ENCODE measurements around the gene COPG2. TPM values are rescaled to one million over a fixed set of nuclear protein-coding genes. Genes with fewer than 3 reads are reported as not detected.

COPG2 gene
- total and polyA plus RNA-seq, 2 donors (not counting 1 experiment from before 2014, with no cell fraction given): 6.1 to 13.4 TPM

DNA sequence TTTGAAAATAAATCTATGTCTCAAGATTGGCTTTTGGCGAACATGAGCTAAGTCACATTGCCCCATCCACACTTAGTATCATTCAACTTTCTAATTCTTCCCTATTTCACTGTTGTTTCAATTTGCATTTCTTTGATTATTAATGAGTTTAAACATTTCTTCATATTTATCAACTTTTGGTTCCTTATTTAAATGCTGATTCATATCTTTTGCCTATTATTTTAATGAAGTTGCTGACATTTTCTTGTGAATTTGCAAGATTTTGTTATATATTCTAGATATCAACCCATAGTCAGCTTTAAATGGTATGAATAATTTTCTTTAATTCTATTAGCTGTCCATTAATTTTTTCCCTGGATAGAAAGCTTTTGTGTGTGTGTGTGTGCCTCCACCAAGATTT lies 32.2 kb upstream of the COPG2 start:
- no peak overlapping the region for H3K9ac ChIP-seq (ENCODE audit: low read length)
- H3K36me3 ChIP-seq (replicated peaks in 1 of 2; ENCODE audit: control extremely low read depth in 1 of 2, control insufficient read depth in 1 of 2, extremely low read depth in 1 of 2, insufficient read depth in 2 of 2, low read length in 1 of 2): no peaks in the 10 kb centered on the region
- TF ChIP-seq CTCF (IDR thresholded peaks at IDR 0.05) (no peak), EZH2 (IDR thresholded peaks at IDR 0.05; ENCODE audit: borderline replicate concordance, insufficient read depth, low read depth, low read length, poor library complexity, severe bottlenecking) (no peak)
- WGBS (ENCODE audit: insufficient coverage): no CpG with 5 or more reads among the region's 1 CpG
- H3K4me3 Mint-ChIP-seq: no peak overlapping the region
- no peaks in the 10 kb centered on the region for H4K20me1 ChIP-seq (ENCODE audit: control insufficient read depth, insufficient read depth, low read length, poor library complexity, severe bottlenecking)
- no peaks in the 10 kb centered on the region for H3K27me3 ChIP-seq (replicated peaks in 1 of 4; ENCODE audit: control extremely low read depth in 1 of 4, control insufficient read depth in 3 of 4, insufficient read depth in 4 of 4, low read length in 3 of 4)
- intact Hi-C loops (cut with micrococcal nuclease): no loop called here
- POLR2A ChIA-PET: no interaction called here
- peaks cover 10% of the 10 kb centered on the region for H3K27me3 Mint-ChIP-seq
- H3K79me2 ChIP-seq (ENCODE audit: control insufficient read depth, insufficient read depth, low read length): no peaks in the 10 kb centered on the region
- H3K9me3 Mint-ChIP-seq (ENCODE audit: insufficient read depth): no peaks in the 10 kb centered on the region
- ATAC-seq (ENCODE audit: low read depth) (no peak), DNase-seq (no peak)
- H3K4me3 ChIP-seq (ENCODE audit: control extremely low read depth in 1 of 5, extremely low read depth in 1 of 5, insufficient read depth in 1 of 5, low read depth in 2 of 5, low read length in 4 of 5): no peak overlapping the region
- no peak overlapping the region for H3K27ac ChIP-seq (ENCODE audit: low read length in 2 of 2)
- H3K27ac Mint-ChIP-seq: no peak overlapping the region
- H3K4me1 Mint-ChIP-seq: no peaks in the 10 kb centered on the region
- CTCF ChIA-PET: no interaction called here
- H3K4me2 ChIP-seq (replicated peaks; ENCODE audit: low read depth, low read length, poor library complexity, severe bottlenecking): no peak overlapping the region
- H3K9me3 ChIP-seq (ENCODE audit: control extremely low read depth in 1 of 3, control insufficient read depth in 2 of 3, insufficient read depth in 1 of 3, low read length in 2 of 3): no peaks in the 10 kb centered on the region
- no peaks in the 10 kb centered on the region for H3K4me1 ChIP-seq (ENCODE audit: control insufficient read depth in 2 of 2, insufficient read depth in 2 of 2, low read length in 2 of 2)
- no peak overlapping the region for H2AFZ ChIP-seq (ENCODE audit: insufficient read depth, low read depth, low read length, poor library complexity, severe bottlenecking)

DNA sequence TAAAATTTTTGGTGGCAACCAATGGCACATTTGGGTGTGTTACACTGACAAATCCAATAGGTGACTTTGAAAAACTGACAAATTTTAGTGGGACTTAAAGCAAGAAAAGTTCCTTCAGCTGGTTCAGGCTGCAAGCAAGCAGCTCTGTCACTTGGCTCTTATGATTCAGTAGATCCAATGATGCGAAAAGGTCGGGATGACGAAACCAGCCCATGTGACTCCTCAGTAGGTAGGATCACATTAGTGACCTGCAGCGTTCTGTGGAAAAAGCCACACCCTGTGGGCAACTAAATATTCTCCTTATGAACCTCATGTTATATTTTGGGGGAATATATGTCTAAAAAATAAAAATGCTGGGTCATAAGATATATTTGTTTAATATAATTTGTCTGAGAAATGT lies 31.1 kb upstream of the COPG2 start:
- Histone ChIP-seq H3K9ac (ENCODE audit: low read length) (no peak overlapping the region), H3K79me2 (ENCODE audit: control insufficient read depth, insufficient read depth, low read length) (no peaks in the 10 kb centered on the region), H3K36me3 (replicated peaks in 1 of 2; ENCODE audit: control extremely low read depth in 1 of 2, control insufficient read depth in 1 of 2, extremely low read depth in 1 of 2, insufficient read depth in 2 of 2, low read length in 1 of 2) (no peaks in the 10 kb centered on the region), H3K4me3 (ENCODE audit: control extremely low read depth in 1 of 5, extremely low read depth in 1 of 5, insufficient read depth in 1 of 5, low read depth in 2 of 5, low read length in 4 of 5) (no peak overlapping the region), H3K4me1 (ENCODE audit: control insufficient read depth in 2 of 2, insufficient read depth in 2 of 2, low read length in 2 of 2) (no peaks in the 10 kb centered on the region), H3K9me3 (ENCODE audit: control extremely low read depth in 1 of 3, control insufficient read depth in 2 of 3, insufficient read depth in 1 of 3, low read length in 2 of 3) (no peaks in the 10 kb centered on the region), H4K20me1 (ENCODE audit: control insufficient read depth, insufficient read depth, low read length, poor library complexity, severe bottlenecking) (no peaks in the 10 kb centered on the region), H3K27me3 (replicated peaks in 1 of 4; ENCODE audit: control extremely low read depth in 1 of 4, control insufficient read depth in 3 of 4, insufficient read depth in 4 of 4, low read length in 3 of 4) (no peaks in the 10 kb centered on the region), H3K4me2 (replicated peaks; ENCODE audit: low read depth, low read length, poor library complexity, severe bottlenecking) (no peak overlapping the region), H2AFZ (ENCODE audit: insufficient read depth, low read depth, low read length, poor library complexity, severe bottlenecking) (no peak overlapping the region), H3K27ac (ENCODE audit: low read length in 2 of 2) (no peak overlapping the region)
- ATAC-seq (ENCODE audit: low read depth): no peak
- 63% methylated on average over 3 of the region's 4 CpGs for WGBS (ENCODE audit: insufficient coverage)
- Mint-ChIP-seq H3K27ac (no peak overlapping the region), H3K4me1 (no peaks in the 10 kb centered on the region), H3K4me3 (no peak overlapping the region), H3K9me3 (ENCODE audit: insufficient read depth) (no peaks in the 10 kb centered on the region), H3K27me3 (peaks cover 10% of the 10 kb centered on the region)
- ChIA-PET POLR2A (no interaction called here), CTCF (no interaction called here)
- intact Hi-C loops (cut with micrococcal nuclease): no loop called here
- TF ChIP-seq EZH2 (IDR thresholded peaks at IDR 0.05; ENCODE audit: borderline replicate concordance, insufficient read depth, low read depth, low read length, poor library complexity, severe bottlenecking): no peak
- TF ChIP-seq CTCF (IDR thresholded peaks at IDR 0.05): no peak
- DNase-seq: no peak

All from B cell (primary cell).